CD4-positive, alpha-beta memory T cell (primary cell): ENCODE results near the gene NASP. TPM values are rescaled to one million over a fixed set of nuclear protein-coding genes. Genes with fewer than 3 reads are reported as not detected.
A peak's percentile ranks its signal among the peaks of the same experiment; 100 is the strongest.

Experiments
- CTCF ChIA-PET: fragments of 350-600 bp; sonication (Branson Sonifier 250); formaldehyde crosslinking; loops from one replicate; lab custom pipeline; 2021; ENCODE audit warnings: inconsistent platforms; ENCODE audit not compliant: partially characterized antibody; lab: Charles Lee
- POLR2A ChIA-PET: fragments of 350-600 bp; sonication (Branson Sonifier 250); formaldehyde crosslinking; loops from one replicate; lab custom pipeline; 2021; ENCODE audit not compliant: partially characterized antibody; lab: Charles Lee
- DNase-seq, 5 donors: peaks; one replicate each; pipeline versions ENCODE4 v3.0.0 to v3.0.0-alpha.2; 2020 to 2022; ENCODE audit warnings: mixed read lengths in 1 of 5
- H3K27ac ChIP-seq: one replicate; pipeline ENCODE4 v1.7.0; 2013; ENCODE audit warnings: low read depth, low read length
- H3K27me3 ChIP-seq: 2 replicates; pipeline ENCODE4 v1.7.0; 2013; ENCODE audit warnings: mild to moderate bottlenecking, low read length, moderate library complexity; ENCODE audit not compliant: insufficient read depth
- H3K36me3 ChIP-seq: 2 replicates; pipeline ENCODE4 v1.7.0; 2013; ENCODE audit warnings: mild to moderate bottlenecking, low read length, moderate library complexity; ENCODE audit not compliant: insufficient read depth
- H3K4me1 ChIP-seq: 2 replicates; pipeline ENCODE4 v1.7.0; 2013; ENCODE audit warnings: mild to moderate bottlenecking, low read length, moderate library complexity; ENCODE audit not compliant: insufficient read depth
- H3K4me3 ChIP-seq, 2 donors: one replicate each; pipeline ENCODE4 v1.7.0; 2013; ENCODE audit warnings: low read length in 2 of 2, mild to moderate bottlenecking in 1 of 2
- H3K9me3 ChIP-seq, 2 donors: one replicate each; pipeline ENCODE4 v1.7.0; 2013; ENCODE audit warnings: low read length in 2 of 2, control low read depth in 1 of 2; ENCODE audit not compliant: control insufficient read depth in 1 of 2
- H3K27ac Mint-ChIP-seq, 7 donors: one replicate each; pipeline ENCODE4 v1.8.0; 2020 to 2021; ENCODE audit warnings: mixed read lengths in 7 of 7, mild to moderate bottlenecking in 6 of 7, inconsistent platforms in 3 of 7, moderate library complexity in 3 of 7
- H3K27me3 Mint-ChIP-seq, 2 donors: one replicate each; pipeline ENCODE4 v1.8.0; 2020 to 2021; ENCODE audit warnings: mixed read lengths in 2 of 2
- H3K36me3 Mint-ChIP-seq, 2 donors: one replicate each; pipeline ENCODE4 v1.8.0; 2020 to 2021; ENCODE audit warnings: mixed read lengths in 2 of 2, inconsistent platforms in 1 of 2, mild to moderate bottlenecking in 1 of 2
- H3K4me1 Mint-ChIP-seq, 4 donors: one replicate each; pipeline ENCODE4 v1.8.0; 2020 to 2021; ENCODE audit warnings: mixed read lengths in 4 of 4, mild to moderate bottlenecking in 1 of 4
- H3K4me3 Mint-ChIP-seq, 8 donors: one replicate each; pipeline ENCODE4 v1.8.0; 2020 to 2021; ENCODE audit warnings: mixed read lengths in 8 of 8, mild to moderate bottlenecking in 7 of 8, moderate library complexity in 6 of 8, inconsistent platforms in 3 of 8
- H3K9me3 Mint-ChIP-seq, 8 donors: one replicate each; pipeline ENCODE4 v1.8.0; 2020 to 2021; ENCODE audit warnings: mixed read lengths in 8 of 8, mild to moderate bottlenecking in 5 of 8, inconsistent platforms in 3 of 8, moderate library complexity in 1 of 8
- intact Hi-C: fragments of 100-400 bp; cut with micrococcal nuclease; formaldehyde crosslinking; loops from one replicate; pipeline ENCODE4 v1.15.1; 2023
- polyA plus RNA-seq, 2 donors: library from polyadenylated mRNA; unstranded; fragments of 300-500 nt; fragmentation: Illumina TruSeq; gene quantifications; one replicate each; pipeline ENCODE4 v1.2.3, GENCODE V29; 2021
- total RNA-seq, 2 experiments: library from RNA; stranded (reverse); gene quantifications; one replicate each; pipeline ENCODE4 v1.2.3, GENCODE V29; 2021

The NASP gene
- total and polyA plus RNA-seq, 4 experiments from 2014 or later: 57.1 to 93.9 (median 90.4) TPM

DNA sequence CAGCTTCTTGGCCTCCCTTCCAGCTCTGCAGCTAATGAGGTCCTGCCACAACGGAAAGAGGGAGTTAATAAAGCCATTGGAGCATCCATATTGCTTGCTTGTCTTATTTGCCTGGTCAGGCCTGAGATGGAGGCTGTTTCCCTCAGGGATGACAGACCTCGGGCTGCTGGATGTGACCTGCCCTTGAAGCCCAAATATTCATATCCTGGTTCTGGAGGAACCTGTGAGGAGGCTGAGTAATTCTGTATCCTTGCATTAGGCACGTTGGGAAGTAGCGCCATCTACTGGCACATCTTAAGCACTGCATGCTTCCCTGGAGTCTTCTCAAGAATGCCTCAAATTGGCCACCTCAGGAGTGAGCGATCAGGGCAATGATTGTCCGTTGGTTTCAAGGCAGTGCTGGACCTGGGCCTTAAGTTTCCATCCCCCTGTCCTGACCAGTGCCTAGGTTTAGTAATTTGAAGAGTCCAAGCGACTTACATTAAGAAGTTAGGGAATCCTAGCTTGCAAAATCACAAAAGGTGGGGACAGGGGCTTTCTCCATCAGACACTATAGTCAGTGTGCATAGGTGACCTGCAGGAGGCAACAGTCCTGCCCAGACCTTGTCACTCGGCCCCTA lies 13.8 kb upstream of the NASP start:
- Mint-ChIP-seq H3K9me3 (no peaks in the 10 kb centered on the region), H3K27me3 (no peaks in the 10 kb centered on the region), H3K4me3 (no peak overlapping the region), H3K27ac (peak overlapping the region in 6 of 7 donors; percentile 28 to 88 (median 54)), H3K4me1 (peaks cover 0 to 3% (median 0%) of the 10 kb centered on the region in 4 donors), H3K36me3 (peaks cover 11 to 36% of the 10 kb centered on the region in 2 donors)
- no peaks in the 10 kb centered on the region for H3K4me1 ChIP-seq
- intact Hi-C loops: loop anchor here (1.0 to 2.0 kb wide), 5 partner anchors 19 to 556 kb away; partner anchors contain the start of genes AKR1A1 and PRDX1
- H3K9me3 ChIP-seq: no peaks in the 10 kb centered on the region
- H3K27ac ChIP-seq: no peak overlapping the region
- POLR2A ChIA-PET: interaction anchor here (0.8 to 3.3 kb wide), 6 partner anchors 19 to 230 kb away, joined by 3 to 16 read pairs (median 7); partner anchors contain the start of genes AKR1A1, MUTYH, PRDX1 and TOE1
- no peak overlapping the region for H3K4me3 ChIP-seq
- DNase-seq: peak; percentile 67 to 73 (median 72)
- H3K36me3 ChIP-seq: peaks cover 22% of the 10 kb centered on the region
- no peaks in the 10 kb centered on the region for H3K27me3 ChIP-seq
- CTCF ChIA-PET: interaction anchor here (0.7 to 8.7 kb wide), 27 partner anchors 8 to 841 kb away, joined by 3 to 184 read pairs (median 4); partner anchors contain the start of genes CCDC163, HECTD3, MMACHC and MUTYH

DNA sequence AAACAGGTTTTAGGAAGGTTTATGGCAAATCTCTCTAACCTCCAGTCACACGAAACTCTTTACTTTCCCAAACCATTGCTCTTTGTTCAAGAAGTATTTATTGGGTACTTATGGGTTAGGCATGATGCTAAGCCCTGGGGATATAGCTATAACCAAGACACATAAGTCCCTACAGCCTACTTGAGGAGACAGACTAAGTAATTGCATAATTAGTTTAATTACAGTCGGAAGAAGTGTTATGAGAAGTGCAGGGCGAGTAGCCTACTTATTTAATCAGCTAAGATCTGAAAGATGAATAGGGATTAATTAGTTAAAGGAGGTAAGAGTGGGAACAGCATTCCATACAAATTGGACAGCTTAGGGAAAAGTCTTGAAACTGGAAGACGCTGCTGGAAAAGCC lies 13.2 kb upstream of the NASP start:
- no peaks in the 10 kb centered on the region for H3K27me3 ChIP-seq
- CTCF ChIA-PET: interaction anchor here (0.7 to 8.7 kb wide), 18 partner anchors 8 to 841 kb away, joined by 3 to 184 read pairs (median 5); partner anchors contain the start of genes CCDC163, MMACHC, MUTYH and NASP
- no peak for DNase-seq
- H3K27ac Mint-ChIP-seq: no peak overlapping the region
- no peaks in the 10 kb centered on the region for H3K9me3 Mint-ChIP-seq
- no peak overlapping the region for H3K4me3 Mint-ChIP-seq
- H3K4me1 ChIP-seq: no peaks in the 10 kb centered on the region
- no peak overlapping the region for H3K27ac ChIP-seq
- no peak overlapping the region for H3K4me3 ChIP-seq
- H3K36me3 ChIP-seq: peaks cover 22% of the 10 kb centered on the region
- H3K4me1 Mint-ChIP-seq: peaks cover 0 to 3% (median 0%) of the 10 kb centered on the region in 4 donors
- intact Hi-C loops: loop anchor here (1.0 to 2.0 kb wide), 5 partner anchors 20 to 556 kb away; partner anchors contain the start of genes AKR1A1 and PRDX1
- POLR2A ChIA-PET: interaction anchor here (1.0 to 3.3 kb wide), 4 partner anchors 20 to 230 kb away, joined by 3 to 16 read pairs (median 7); partner anchors contain the start of genes AKR1A1, MUTYH, PRDX1 and TOE1
- peaks cover 11 to 36% of the 10 kb centered on the region in 2 donors for H3K36me3 Mint-ChIP-seq
- no peaks in the 10 kb centered on the region for H3K9me3 ChIP-seq
- H3K27me3 Mint-ChIP-seq: no peaks in the 10 kb centered on the region

DNA sequence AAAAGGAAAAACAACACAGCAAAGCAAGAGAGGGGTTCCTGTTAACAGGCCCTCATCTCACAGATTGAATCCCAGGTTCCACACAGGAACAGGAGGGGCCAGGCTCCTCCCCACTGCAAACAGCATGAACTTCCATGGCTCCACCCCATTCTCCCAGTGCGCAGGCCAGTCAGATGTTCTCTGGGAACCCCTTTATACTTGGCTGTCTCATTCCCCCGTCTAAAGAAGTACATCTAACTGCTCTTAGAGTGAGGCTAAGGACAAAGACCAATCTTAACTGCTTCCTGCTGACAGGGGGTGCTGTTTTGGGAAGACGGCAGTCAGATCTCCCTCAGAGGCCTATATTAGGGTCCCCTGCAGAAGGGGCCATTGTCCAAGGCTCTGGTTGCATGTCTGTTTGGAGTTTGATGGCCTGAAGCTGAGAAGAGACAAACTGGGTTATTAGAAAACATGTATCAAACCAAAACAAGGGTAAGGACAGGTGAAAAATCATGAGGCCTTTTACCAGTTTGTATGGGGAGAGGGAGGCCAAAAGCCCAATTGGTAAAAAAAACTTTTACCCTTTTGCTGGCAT lies 10.5 kb upstream of the NASP start:
- H3K27ac Mint-ChIP-seq: peak overlapping the region in 1 of 7 donors; percentile 46
- Histone ChIP-seq H3K27me3 (no peaks in the 10 kb centered on the region), H3K4me1 (no peaks in the 10 kb centered on the region), H3K9me3 (no peaks in the 10 kb centered on the region), H3K27ac (no peak overlapping the region), H3K4me3 (no peak overlapping the region), H3K36me3 (peaks cover 16% of the 10 kb centered on the region)
- intact Hi-C loops: no loop called here
- ChIA-PET CTCF (interaction anchor here (1.2 to 8.7 kb wide), 4 partner anchors 14 to 214 kb away, joined by 3 to 184 read pairs (median 40); partner anchors contain the start of gene PRDX1), POLR2A (no interaction called here)
- no peaks in the 10 kb centered on the region for H3K27me3 Mint-ChIP-seq
- H3K9me3 Mint-ChIP-seq: no peaks in the 10 kb centered on the region
- no peak for DNase-seq
- no peak overlapping the region for H3K4me3 Mint-ChIP-seq
- H3K4me1 Mint-ChIP-seq: peaks cover 0 to 3% (median 0%) of the 10 kb centered on the region in 4 donors
- peaks cover 0 to 17% of the 10 kb centered on the region in 2 donors for H3K36me3 Mint-ChIP-seq

DNA sequence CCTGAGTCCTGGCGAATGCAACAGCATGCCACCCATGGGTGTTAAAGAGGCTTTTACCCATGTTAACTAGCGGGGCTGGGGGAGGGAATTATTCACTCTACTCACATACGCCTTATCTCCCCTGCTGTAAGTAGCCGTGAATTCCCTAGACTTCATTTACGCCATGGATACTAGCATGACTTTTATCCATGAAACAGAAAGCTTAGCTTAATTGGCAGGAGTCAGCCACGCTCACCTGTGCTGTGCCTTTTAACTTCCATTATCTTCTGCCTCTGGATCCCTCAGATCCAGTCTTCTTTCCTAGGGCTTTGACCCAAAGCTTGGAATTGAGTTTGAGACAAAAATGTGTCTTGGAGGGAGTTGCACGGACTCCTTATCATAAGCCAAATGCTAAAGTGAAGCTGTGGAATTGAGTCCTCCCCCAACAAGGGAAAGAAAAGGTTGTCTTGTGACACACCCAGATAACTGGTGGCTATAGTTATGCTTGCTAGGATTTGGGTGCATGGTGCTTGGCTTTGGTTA lies 9.7 kb upstream of the NASP start:
- H3K27ac ChIP-seq: no peak overlapping the region

DNA sequence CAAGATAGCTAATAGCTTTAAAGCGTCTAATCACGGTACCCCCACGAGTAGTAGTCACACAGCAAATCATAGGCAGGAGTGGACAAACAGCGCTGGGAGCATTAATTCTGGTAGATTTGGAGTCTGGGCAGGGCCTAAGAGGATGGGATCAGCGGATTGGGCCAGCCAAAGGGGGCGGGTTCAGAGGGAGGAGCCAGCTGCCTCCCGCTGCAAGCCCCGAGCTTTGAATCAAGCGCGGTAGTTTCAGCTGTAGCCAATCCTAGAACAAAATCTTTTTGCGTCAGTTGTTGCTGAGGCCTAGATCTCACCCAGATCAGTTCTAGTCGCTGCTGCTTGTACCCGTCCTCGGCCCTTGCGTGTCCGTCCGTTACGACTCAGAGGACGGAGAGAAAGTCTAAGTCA lies 576 bp upstream of the NASP start:
- Histone ChIP-seq H3K36me3 (no peaks in the 10 kb centered on the region), H3K4me3 (peak overlapping the region; percentile 99), H3K4me1 (peaks cover 26% of the 10 kb centered on the region), H3K27me3 (no peaks in the 10 kb centered on the region), H3K27ac (peak overlapping the region; percentile 88), H3K9me3 (no peaks in the 10 kb centered on the region)
- ChIA-PET POLR2A (interaction anchor here (0.6 to 4.6 kb wide), 18 partner anchors 9 to 861 kb away, joined by 3 to 72 read pairs (median 5); partner anchors contain the start of genes AKR1A1, CCDC163, EIF2B3 and GPBP1L1), CTCF (interaction anchor here (0.6 to 2.0 kb wide), 11 partner anchors 13 to 792 kb away, joined by 3 to 9 read pairs (median 4); partner anchors contain the start of genes GPBP1L1, MUTYH and TOE1)
- H3K9me3 Mint-ChIP-seq: peaks cover 0 to 8% (median 0%) of the 10 kb centered on the region in 8 donors
- H3K27ac Mint-ChIP-seq: peak overlapping the region; percentile 94 to 100 (median 99)
- H3K36me3 Mint-ChIP-seq: peaks cover 0 to 22% of the 10 kb centered on the region in 2 donors
- peak; percentile 95 to 97 (median 96) for DNase-seq
- H3K4me3 Mint-ChIP-seq: peak overlapping the region; percentile 93 to 100 (median 100)
- no peaks in the 10 kb centered on the region for H3K27me3 Mint-ChIP-seq
- H3K4me1 Mint-ChIP-seq: peaks cover 20 to 42% (median 28%) of the 10 kb centered on the region in 4 donors
- intact Hi-C loops: loop anchor here (1.0 to 10.0 kb wide), 8 partner anchors 33 to 846 kb away; partner anchors contain the start of genes AKR1A1, BTBD19, DYNLT4 and IPP

More for the DNA sequence above, 9.7 kb upstream of the NASP start:
- no peak overlapping the region for H3K4me3 Mint-ChIP-seq
- intact Hi-C loops: no loop called here
- H3K36me3 Mint-ChIP-seq: peaks cover 0 to 9% of the 10 kb centered on the region in 2 donors
- H3K27ac Mint-ChIP-seq: no peak overlapping the region
- Histone ChIP-seq H3K4me1 (no peaks in the 10 kb centered on the region), H3K9me3 (no peaks in the 10 kb centered on the region), H3K27me3 (no peaks in the 10 kb centered on the region), H3K4me3 (no peak overlapping the region), H3K36me3 (peaks cover 7% of the 10 kb centered on the region)
- no peaks in the 10 kb centered on the region for H3K27me3 Mint-ChIP-seq
- H3K9me3 Mint-ChIP-seq: no peaks in the 10 kb centered on the region
- H3K4me1 Mint-ChIP-seq: peaks cover 0 to 3% (median 0%) of the 10 kb centered on the region in 4 donors
- no peak for DNase-seq
- ChIA-PET CTCF (interaction anchor here (1.2 kb wide), 1 partner anchor 15 kb away, joined by 3 read pairs; no protein-coding TSS in a partner anchor), POLR2A (no interaction called here)

DNA sequence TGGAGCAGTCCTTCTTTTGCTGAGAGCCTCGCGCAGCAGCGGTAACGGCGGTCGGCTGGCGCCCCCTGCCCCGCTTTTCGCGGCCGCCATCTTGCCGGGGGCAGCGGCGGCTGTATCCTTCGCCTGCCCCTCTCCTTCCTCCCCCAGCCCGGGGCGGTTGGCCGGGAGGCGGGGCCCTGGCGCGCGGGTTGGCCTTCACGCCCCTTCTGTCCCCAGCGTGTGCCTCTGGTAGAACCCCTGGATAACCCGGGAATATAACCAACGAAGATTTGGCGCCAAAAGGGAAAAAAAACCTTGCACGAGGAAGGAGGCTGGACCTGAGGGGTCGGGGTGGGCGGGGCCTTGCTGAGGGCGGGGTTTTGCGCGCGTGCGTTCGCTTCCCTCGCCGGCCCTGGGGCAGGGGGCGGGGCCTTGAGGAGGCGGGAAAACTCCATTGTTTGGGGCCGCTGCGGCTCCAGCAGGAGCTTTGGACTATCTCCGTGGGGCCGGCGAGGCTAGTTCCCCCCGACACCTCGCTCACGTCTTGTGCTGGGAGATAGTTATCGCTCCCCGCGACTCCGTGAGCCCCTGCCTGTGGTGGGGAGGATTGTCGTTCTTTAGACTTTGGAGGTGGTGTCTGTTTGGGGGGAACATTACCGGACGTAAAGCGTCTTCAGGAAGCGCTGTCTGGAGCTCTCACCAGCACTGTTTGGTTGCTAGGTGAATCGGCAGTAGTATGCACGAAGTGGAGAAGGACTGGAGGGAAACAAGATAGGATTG lies 689 bp downstream of the NASP start:
- Mint-ChIP-seq H3K4me3 (peak overlapping the region; percentile 93 to 100 (median 100)), H3K4me1 (peaks cover 25 to 44% (median 35%) of the 10 kb centered on the region in 4 donors), H3K27me3 (no peaks in the 10 kb centered on the region), H3K9me3 (peaks cover 0 to 10% (median 0%) of the 10 kb centered on the region in 8 donors), H3K27ac (peak overlapping the region; percentile 94 to 100 (median 99)), H3K36me3 (peaks cover 0 to 24% of the 10 kb centered on the region in 2 donors)
- peak; percentile 87 to 94 (median 89) for DNase-seq
- H3K27me3 ChIP-seq: no peaks in the 10 kb centered on the region
- H3K4me1 ChIP-seq: peaks cover 26% of the 10 kb centered on the region
- H3K4me3 ChIP-seq: peak overlapping the region; percentile 99
- ChIA-PET POLR2A (interaction anchor here (0.8 to 4.6 kb wide), 22 partner anchors 8 to 854 kb away, joined by 3 to 72 read pairs (median 4); partner anchors contain the start of genes AKR1A1, CCDC163, DYNLT4 and GPBP1L1), CTCF (interaction anchor here (1.1 to 1.2 kb wide), 2 partner anchors 40 to 101 kb away, joined by 3 to 4 read pairs; partner anchors contain the start of gene GPBP1L1)
- intact Hi-C loops: loop anchor here (1.0 to 10.0 kb wide), 6 partner anchors 84 to 847 kb away; partner anchors contain the start of genes BTBD19, CCDC163, DYNLT4 and KIF2C
- no peaks in the 10 kb centered on the region for H3K36me3 ChIP-seq
- peak overlapping the region; percentile 88 for H3K27ac ChIP-seq
- H3K9me3 ChIP-seq: no peaks in the 10 kb centered on the region
